ENCODE measurements around the gene OR7D2. TPM values are rescaled to one million over a fixed set of nuclear protein-coding genes. Genes with fewer than 3 reads are reported as not detected.

The OR7D2 gene
- total and polyA plus RNA-seq, 2 experiments from 2014 or later, result not detected

GRCh38 chr19:9150650-9151049 is 28.1 kb upstream of the OR7D2 start:
- Histone ChIP-seq H2AFZ (no peak overlapping the region), H3F3A (replicated peaks; ENCODE audit: low read depth) (no peaks in the 10 kb centered on the region), H3K4me1 (ENCODE audit: insufficient read depth) (peaks cover 9% of the 10 kb centered on the region; the same call in 1 of the 2 replicates), H4K20me1 (replicated peaks; ENCODE audit: insufficient read depth) (peaks cover 44% of the 10 kb centered on the region), H3K27me3 (ENCODE audit: insufficient read depth) (no peaks in the 10 kb centered on the region), H3K79me2 (replicated peaks; ENCODE audit: insufficient read depth) (peaks cover 100% of the 10 kb centered on the region), H3K4me2 (no peak overlapping the region), H3K9me2 (ENCODE audit: insufficient read depth) (no peaks in the 10 kb centered on the region), H3K4me3 (no peak overlapping the region), H3K36me3 (ENCODE audit: insufficient read depth) (peaks cover 15% of the 10 kb centered on the region), H3K27ac (ENCODE audit: low read depth) (no peak overlapping the region)
- no peaks in the 10 kb centered on the region for H3K4me1 Mint-ChIP-seq
- DNase-seq (ENCODE audit: low spot score) (no peak), ATAC-seq (no peak)
- peaks cover 97% of the 10 kb centered on the region for H3K9me3 Mint-ChIP-seq
- H3K27ac Mint-ChIP-seq, result no peak overlapping the region
- no peak for TF ChIP-seq STAT1 (IDR thresholded peaks at IDR 0.05; ENCODE audit: unreplicated experiment)
- TF ChIP-seq NANOG (IDR thresholded peaks at IDR 0.05; ENCODE audit: borderline replicate concordance), result no peak
- no peak for TF ChIP-seq JUNB (IDR thresholded peaks at IDR 0.05; ENCODE audit: unreplicated experiment)
- no peak for TF ChIP-seq REST (IDR thresholded peaks at IDR 0.05; ENCODE audit: unreplicated experiment)
- TF ChIP-seq CTCF (conservative IDR thresholded peaks at IDR 0.05; ENCODE audit: low read depth in 2 of 2), result no peak
- TF ChIP-seq ZNF462 (CRISPR knock-in tag; IDR thresholded peaks at IDR 0.05), result no peak
- H3K27me3 Mint-ChIP-seq (ENCODE audit: insufficient read depth, low read depth, poor library complexity), result peaks cover 9% of the 10 kb centered on the region
- no peak overlapping the region for H3K4me3 Mint-ChIP-seq
- H3K36me3 Mint-ChIP-seq (ENCODE audit: low read depth), result peaks cover 99% of the 10 kb centered on the region
